ENCODE data around the gene ZNF473.
"Not testable (repeated sequence)": the region's sequence is repeated elsewhere in the genome, so short reads cannot be mapped to it uniquely, and the experiment has no call there.

The ZNF473 gene

GRCh38 chr19:50058425-50058824, 32.6 kb downstream of the ZNF473 start:
- H3K27ac ChIP-seq (ENCODE audit: low read length), result no peak overlapping the region

GRCh38 chr19:50059045-50059444, 33.2 kb downstream of the ZNF473 start:
- no peaks in the 10 kb centered on the region for H3K4me1 ChIP-seq (ENCODE audit: control insufficient read depth, low read depth, low read length)
- H3K36me3 ChIP-seq (ENCODE audit: control insufficient read depth, low read depth, low read length), result no peaks in the 10 kb centered on the region
- no peaks in the 10 kb centered on the region for H3K27me3 ChIP-seq (ENCODE audit: control insufficient read depth, insufficient read depth, low read length)
- H3K27ac ChIP-seq (ENCODE audit: low read length), result no peak overlapping the region
- peaks cover 49% of the 10 kb centered on the region for H3K9me3 ChIP-seq (ENCODE audit: control insufficient read depth, low read depth, low read length)
- no peak overlapping the region for H3K4me3 ChIP-seq (ENCODE audit: low read length)
- no peak overlapping the region for H3K9ac ChIP-seq (ENCODE audit: low read length)

More at GRCh38 chr19:50058425-50058824, 32.6 kb downstream of the ZNF473 start:
- peaks cover 50% of the 10 kb centered on the region for H3K9me3 ChIP-seq (ENCODE audit: control insufficient read depth, low read depth, low read length)
- no peaks in the 10 kb centered on the region for H3K36me3 ChIP-seq (ENCODE audit: control insufficient read depth, low read depth, low read length)
- H3K4me1 ChIP-seq (ENCODE audit: control insufficient read depth, low read depth, low read length), result no peaks in the 10 kb centered on the region
- H3K4me3 ChIP-seq (ENCODE audit: low read length), result no peak overlapping the region
- no peak overlapping the region for H3K9ac ChIP-seq (ENCODE audit: low read length)
- no peaks in the 10 kb centered on the region for H3K27me3 ChIP-seq (ENCODE audit: control insufficient read depth, insufficient read depth, low read length)

- H3K27me3 ChIP-seq (ENCODE audit: control insufficient read depth, insufficient read depth, low read length), result no peaks in the 10 kb centered on the region
- no peak overlapping the region for H3K9ac ChIP-seq (ENCODE audit: low read length)
- no peaks in the 10 kb centered on the region for H3K4me1 ChIP-seq (ENCODE audit: control insufficient read depth, low read depth, low read length)
- no peak overlapping the region for H3K27ac ChIP-seq (ENCODE audit: low read length)
- H3K9me3 ChIP-seq (ENCODE audit: control insufficient read depth, low read depth, low read length), result peaks cover 51% of the 10 kb centered on the region
- no peaks in the 10 kb centered on the region for H3K36me3 ChIP-seq (ENCODE audit: control insufficient read depth, low read depth, low read length)
- no peak overlapping the region for H3K4me3 ChIP-seq (ENCODE audit: low read length)
Measured at GRCh38 chr19:50060107-50060506, 34.3 kb downstream of the ZNF473 start.

GRCh38 chr19:50061650-50062049, 35.8 kb downstream of the ZNF473 start:
- Histone ChIP-seq H3K36me3 (ENCODE audit: control insufficient read depth, low read depth, low read length) (no peaks in the 10 kb centered on the region), H3K9me3 (ENCODE audit: control insufficient read depth, low read depth, low read length) (peaks cover 58% of the 10 kb centered on the region), H3K27me3 (ENCODE audit: control insufficient read depth, insufficient read depth, low read length) (no peaks in the 10 kb centered on the region), H3K9ac (ENCODE audit: low read length) (no peak overlapping the region), H3K27ac (ENCODE audit: low read length) (no peak overlapping the region), H3K4me1 (ENCODE audit: control insufficient read depth, low read depth, low read length) (no peaks in the 10 kb centered on the region), H3K4me3 (ENCODE audit: low read length) (no peak overlapping the region)

GRCh38 chr19:50065938-50066337, 40.1 kb downstream of the ZNF473 start:
- no peaks in the 10 kb centered on the region for H3K27me3 ChIP-seq (ENCODE audit: control insufficient read depth, insufficient read depth, low read length)
- H3K9me3 ChIP-seq (ENCODE audit: control insufficient read depth, low read depth, low read length), result peaks cover 45% of the 10 kb centered on the region

GRCh38 chr19:50067575-50067974, 41.8 kb downstream of the ZNF473 start:
- Histone ChIP-seq H3K4me3 (ENCODE audit: low read length) (no peak overlapping the region), H3K36me3 (ENCODE audit: control insufficient read depth, low read depth, low read length) (no peaks in the 10 kb centered on the region), H3K4me1 (ENCODE audit: control insufficient read depth, low read depth, low read length) (no peaks in the 10 kb centered on the region), H3K27ac (ENCODE audit: low read length) (no peak overlapping the region), H3K9me3 (ENCODE audit: control insufficient read depth, low read depth, low read length) (peaks cover 32% of the 10 kb centered on the region), H3K9ac (ENCODE audit: low read length) (no peak overlapping the region), H3K27me3 (ENCODE audit: control insufficient read depth, insufficient read depth, low read length) (no peaks in the 10 kb centered on the region)

More at GRCh38 chr19:50065938-50066337, 40.1 kb downstream of the ZNF473 start:
- Histone ChIP-seq H3K36me3 (ENCODE audit: control insufficient read depth, low read depth, low read length) (no peaks in the 10 kb centered on the region), H3K4me3 (ENCODE audit: low read length) (no peak overlapping the region), H3K4me1 (ENCODE audit: control insufficient read depth, low read depth, low read length) (no peaks in the 10 kb centered on the region), H3K9ac (ENCODE audit: low read length) (no peak overlapping the region), H3K27ac (ENCODE audit: low read length) (no peak overlapping the region)

GRCh38 chr19:50068382-50068781, 42.6 kb downstream of the ZNF473 start:
- peaks cover 30% of the 10 kb centered on the region for H3K9me3 ChIP-seq (ENCODE audit: control insufficient read depth, low read depth, low read length)
- not testable (repeated sequence) for H3K27ac ChIP-seq (ENCODE audit: low read length); H3K36me3 ChIP-seq (ENCODE audit: control insufficient read depth, low read depth, low read length); H3K4me3 ChIP-seq (ENCODE audit: low read length); H3K9ac ChIP-seq (ENCODE audit: low read length); H3K27me3 ChIP-seq (ENCODE audit: control insufficient read depth, insufficient read depth, low read length); H3K4me1 ChIP-seq (ENCODE audit: control insufficient read depth, low read depth, low read length)

- H3K36me3 ChIP-seq (ENCODE audit: control insufficient read depth, low read depth, low read length); H3K9ac ChIP-seq (ENCODE audit: low read length); H3K27ac ChIP-seq (ENCODE audit: low read length); H3K9me3 ChIP-seq (ENCODE audit: control insufficient read depth, low read depth, low read length); H3K4me3 ChIP-seq (ENCODE audit: low read length); H3K4me1 ChIP-seq (ENCODE audit: control insufficient read depth, low read depth, low read length); H3K27me3 ChIP-seq (ENCODE audit: control insufficient read depth, insufficient read depth, low read length): not testable (repeated sequence)
Measured at GRCh38 chr19:50075076-50075475, 49.3 kb downstream of the ZNF473 start.

- not testable (repeated sequence) for H3K27me3 ChIP-seq (ENCODE audit: control insufficient read depth, insufficient read depth, low read length); H3K4me1 ChIP-seq (ENCODE audit: control insufficient read depth, low read depth, low read length); H3K27ac ChIP-seq (ENCODE audit: low read length); H3K4me3 ChIP-seq (ENCODE audit: low read length); H3K9me3 ChIP-seq (ENCODE audit: control insufficient read depth, low read depth, low read length); H3K9ac ChIP-seq (ENCODE audit: low read length); H3K36me3 ChIP-seq (ENCODE audit: control insufficient read depth, low read depth, low read length)
Measured at GRCh38 chr19:50075644-50076372, 50.0 kb downstream of the ZNF473 start.

GRCh38 chr19:50076581-50077355, 51.0 kb downstream of the ZNF473 start:
- H3K27ac ChIP-seq (ENCODE audit: low read length); H3K9me3 ChIP-seq (ENCODE audit: control insufficient read depth, low read depth, low read length); H3K4me1 ChIP-seq (ENCODE audit: control insufficient read depth, low read depth, low read length); H3K9ac ChIP-seq (ENCODE audit: low read length); H3K27me3 ChIP-seq (ENCODE audit: control insufficient read depth, insufficient read depth, low read length); H3K4me3 ChIP-seq (ENCODE audit: low read length); H3K36me3 ChIP-seq (ENCODE audit: control insufficient read depth, low read depth, low read length): not testable (repeated sequence)

GRCh38 chr19:50079014-50079413, 53.2 kb downstream of the ZNF473 start:
- not testable (repeated sequence) for H3K27me3 ChIP-seq (ENCODE audit: control insufficient read depth, insufficient read depth, low read length); H3K9ac ChIP-seq (ENCODE audit: low read length); H3K27ac ChIP-seq (ENCODE audit: low read length); H3K36me3 ChIP-seq (ENCODE audit: control insufficient read depth, low read depth, low read length); H3K4me1 ChIP-seq (ENCODE audit: control insufficient read depth, low read depth, low read length); H3K4me3 ChIP-seq (ENCODE audit: low read length); H3K9me3 ChIP-seq (ENCODE audit: control insufficient read depth, low read depth, low read length)

GRCh38 chr19:50084440-50084839, 58.6 kb downstream of the ZNF473 start:
- H3K36me3 ChIP-seq (ENCODE audit: control insufficient read depth, low read depth, low read length); H3K27ac ChIP-seq (ENCODE audit: low read length); H3K27me3 ChIP-seq (ENCODE audit: control insufficient read depth, insufficient read depth, low read length); H3K9me3 ChIP-seq (ENCODE audit: control insufficient read depth, low read depth, low read length); H3K9ac ChIP-seq (ENCODE audit: low read length); H3K4me1 ChIP-seq (ENCODE audit: control insufficient read depth, low read depth, low read length); H3K4me3 ChIP-seq (ENCODE audit: low read length): not testable (repeated sequence)
